ENCODE data around the gene HPGD.

HPGD gene

GRCh38 chr4:174522183-174523024 lies at the start of gene HPGD:
Gene HPGD, minus strand, starts transcription at chr4:174522488. Its CDS starts 37 bp downstream, at chr4:174522451.
- DNase-seq (ENCODE audit: low read depth), result peak; percentile 17

GRCh38 chr4:174564529-174564928 lies 42.2 kb upstream of the HPGD start:
- DNase-seq (ENCODE audit: low read depth), result no peak

- DNase-seq (ENCODE audit: low read depth), result no peak
Measured at GRCh38 chr4:174563399-174563798, 41.1 kb upstream of the HPGD start.

- DNase-seq (ENCODE audit: low read depth), result no peak
Measured at GRCh38 chr4:174561560-174561959, 39.3 kb upstream of the HPGD start.

- DNase-seq (ENCODE audit: low read depth), result no peak
Measured at GRCh38 chr4:174559894-174560293, 37.6 kb upstream of the HPGD start.

- DNase-seq (ENCODE audit: low read depth), result no peak
Measured at GRCh38 chr4:174555789-174556630, 33.7 kb upstream of the HPGD start.

- no peak for DNase-seq (ENCODE audit: low read depth)
Measured at GRCh38 chr4:174554231-174554728, 32.0 kb upstream of the HPGD start.

- no peak for DNase-seq (ENCODE audit: low read depth)
Measured at GRCh38 chr4:174553828-174554227, 31.5 kb upstream of the HPGD start.

- DNase-seq (ENCODE audit: low read depth), result no peak
Measured at GRCh38 chr4:174553031-174553430, 30.7 kb upstream of the HPGD start.

- DNase-seq (ENCODE audit: low read depth), result no peak
Measured at GRCh38 chr4:174550541-174550940, 28.3 kb upstream of the HPGD start.

GRCh38 chr4:174549721-174550120 lies 27.4 kb upstream of the HPGD start:
- DNase-seq (ENCODE audit: low read depth), result no peak

GRCh38 chr4:174545268-174545667 lies 23.0 kb upstream of the HPGD start:
- no peak for DNase-seq (ENCODE audit: low read depth)

- no peak for DNase-seq (ENCODE audit: low read depth)
Measured at GRCh38 chr4:174544496-174544895, 22.2 kb upstream of the HPGD start.

GRCh38 chr4:174540175-174540574 lies 17.9 kb upstream of the HPGD start:
- DNase-seq (ENCODE audit: low read depth), result no peak

GRCh38 chr4:174539571-174539970 lies 17.3 kb upstream of the HPGD start:
- DNase-seq (ENCODE audit: low read depth), result no peak

- DNase-seq (ENCODE audit: low read depth), result no peak
Measured at GRCh38 chr4:174538876-174539250, 16.6 kb upstream of the HPGD start.

- no peak for DNase-seq (ENCODE audit: low read depth)
Measured at GRCh38 chr4:174538123-174538875, 16.0 kb upstream of the HPGD start.

GRCh38 chr4:174537634-174538033 lies 15.3 kb upstream of the HPGD start:
- no peak for DNase-seq (ENCODE audit: low read depth)

- DNase-seq (ENCODE audit: low read depth), result no peak
Measured at GRCh38 chr4:174534461-174534860, 12.2 kb upstream of the HPGD start.

- no peak for DNase-seq (ENCODE audit: low read depth)
Measured at GRCh38 chr4:174532445-174532844, 10.2 kb upstream of the HPGD start.

GRCh38 chr4:174531486-174531885 lies 9.2 kb upstream of the HPGD start:
- DNase-seq (ENCODE audit: low read depth), result no peak

GRCh38 chr4:174528226-174528625 lies 5.9 kb upstream of the HPGD start:
- no peak for DNase-seq (ENCODE audit: low read depth)
